ENCODE results near the gene MRPL38.

The MRPL38 gene

DNA sequence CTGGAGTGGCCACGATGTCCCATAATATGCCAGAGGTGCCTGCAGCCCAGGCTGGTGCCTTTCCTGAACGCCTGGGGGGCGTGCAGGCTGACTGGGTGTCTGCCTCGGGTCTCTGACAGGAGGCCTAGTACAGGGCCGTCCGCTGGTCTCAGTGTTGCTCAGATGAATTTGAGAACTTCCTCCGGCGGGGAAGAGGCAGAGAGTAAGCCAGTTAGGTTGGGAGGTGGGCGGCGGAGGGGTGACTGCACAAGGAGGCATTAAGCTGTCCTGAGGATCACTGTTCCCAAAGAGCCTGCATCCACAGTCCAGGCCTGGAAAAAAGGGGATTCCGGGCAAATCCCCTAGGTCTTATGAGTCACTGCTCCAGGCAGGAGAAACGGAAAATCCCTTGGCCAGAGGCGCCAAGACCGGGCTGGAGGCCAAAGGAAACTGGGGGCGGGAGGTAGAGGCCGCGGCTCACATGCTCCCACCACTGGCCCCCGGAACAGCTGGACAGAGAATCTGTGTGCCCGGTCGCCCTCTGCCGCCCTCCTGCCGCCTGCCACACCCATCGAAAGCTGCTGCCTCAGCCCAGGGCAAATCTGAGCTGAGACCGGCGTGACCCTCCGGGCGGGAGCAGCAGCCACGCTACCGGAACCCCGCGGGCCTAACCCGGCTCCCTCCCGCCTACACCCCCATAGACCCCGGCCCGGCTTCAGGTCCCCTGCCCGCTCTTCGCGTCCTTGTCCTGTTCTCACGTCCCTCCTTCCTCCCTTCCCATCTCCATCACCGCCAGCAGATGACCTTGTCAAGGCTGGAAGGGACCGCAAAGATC is 27.5 kb downstream of the MRPL38 start:
- Histone ChIP-seq H2BK15ac (ENCODE audit: low read length) (peak overlapping the region; percentile 75), H3K4me3 (ENCODE audit: low read length in 2 of 2) (peak overlapping the region; percentile 28 to 79), H3K27me3 (ENCODE audit: control insufficient read depth in 3 of 3, insufficient read depth in 3 of 3, low read depth in 1 of 3, low read length in 3 of 3) (peaks cover 14 to 83% (median 40%) of the 10 kb centered on the region in 3 experiments), H3K4me1 (ENCODE audit: control insufficient read depth in 2 of 2, insufficient read depth in 1 of 2, low read depth in 1 of 2, low read length in 2 of 2) (peaks cover 5 to 10% of the 10 kb centered on the region in 2 donors), H3K79me1 (ENCODE audit: low read depth, low read length) (no peaks in the 10 kb centered on the region), H4K91ac (ENCODE audit: low read depth, low read length, poor library complexity) (no peak overlapping the region), H2BK5ac (ENCODE audit: low read length) (peak overlapping the region; percentile 48), H4K8ac (ENCODE audit: low read depth, low read length) (no peak overlapping the region), H2BK120ac (ENCODE audit: low read depth, low read length) (peak overlapping the region; percentile 42), H3K4ac (ENCODE audit: low read length) (no peak overlapping the region), H3K27ac (replicated peaks; ENCODE audit: low read length) (no peak overlapping the region), H3K9me3 (replicated peaks in 1 of 2; ENCODE audit: control insufficient read depth in 2 of 2, insufficient read depth in 1 of 2, low read depth in 1 of 2, low read length in 2 of 2) (no peaks in the 10 kb centered on the region), H3K36me3 (replicated peaks in 1 of 2; ENCODE audit: control insufficient read depth in 2 of 2, insufficient read depth in 2 of 2, low read length in 2 of 2) (no peaks in the 10 kb centered on the region), H2AK5ac (ENCODE audit: low read depth, low read length) (peak overlapping the region; percentile 99), H3K18ac (ENCODE audit: low read length) (peak overlapping the region; percentile 80), H2BK12ac (ENCODE audit: low read length) (peak overlapping the region; percentile 99), H3K23ac (ENCODE audit: low read depth, low read length, poor library complexity) (peak overlapping the region; percentile 89), H2AFZ (ENCODE audit: low read length) (peak overlapping the region; percentile 91), H3K14ac (ENCODE audit: low read length) (no peak overlapping the region), H3K4me2 (ENCODE audit: insufficient read depth, low read length, poor library complexity, severe bottlenecking) (peak overlapping the region; percentile 96), H3K9ac (ENCODE audit: low read depth, low read length, poor library complexity) (peak overlapping the region; percentile 71)
- DNase-seq (ENCODE audit: low spot score): no peak
- WGBS, 2 donors (ENCODE audit: extremely low coverage in 2 of 2, insufficient read length in 2 of 2, insufficient replicate concordance in 1 of 2): no CpG with 5 or more reads among the region's 41 CpGs

DNA sequence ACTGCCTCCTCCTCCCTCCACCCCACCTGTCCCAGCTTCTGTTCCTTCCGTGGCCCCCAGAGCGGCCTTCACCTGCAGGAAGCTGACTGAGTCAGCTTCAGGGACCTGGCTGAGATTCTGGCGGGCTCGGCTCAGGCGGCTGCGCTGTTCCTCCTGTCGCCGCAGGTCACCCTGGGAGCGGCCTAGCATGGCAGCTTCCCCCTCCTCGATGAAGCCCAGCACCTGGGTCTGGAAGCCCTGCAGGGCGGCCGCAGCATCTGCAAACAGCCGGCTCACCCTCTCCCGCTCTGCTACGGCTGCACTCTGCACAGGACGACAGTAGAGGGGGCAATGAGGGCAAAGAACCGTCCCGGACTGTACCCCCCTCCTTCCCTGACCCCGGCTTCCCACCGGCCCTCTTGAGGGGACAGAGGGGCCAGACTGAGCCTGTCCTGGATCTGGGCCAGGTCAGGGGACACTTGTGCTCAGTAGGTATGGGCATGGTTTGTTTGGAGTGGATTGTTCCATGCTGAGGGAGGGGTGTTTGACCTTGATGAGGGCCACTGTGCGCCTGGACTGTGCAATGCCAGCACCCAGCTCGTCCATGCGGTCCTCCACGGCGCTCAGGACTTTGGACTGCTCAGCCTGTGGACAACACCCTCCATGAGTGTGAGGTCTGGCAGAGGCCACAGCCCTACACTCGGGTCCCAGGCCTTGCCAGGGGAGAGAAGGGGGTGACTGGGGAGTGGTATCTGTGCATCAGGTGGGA is 28.3 kb downstream of the MRPL38 start:
- Histone ChIP-seq H2BK5ac (ENCODE audit: low read length) (peak overlapping the region; percentile 48), H2AFZ (ENCODE audit: low read length) (peak overlapping the region; percentile 91), H3K4me1 (ENCODE audit: control insufficient read depth in 2 of 2, insufficient read depth in 1 of 2, low read depth in 1 of 2, low read length in 2 of 2) (peaks cover 5 to 10% of the 10 kb centered on the region in 2 donors), H3K4me2 (ENCODE audit: insufficient read depth, low read length, poor library complexity, severe bottlenecking) (no peak overlapping the region), H4K91ac (ENCODE audit: low read depth, low read length, poor library complexity) (no peak overlapping the region), H2BK12ac (ENCODE audit: low read length) (peak overlapping the region; percentile 99), H3K79me1 (ENCODE audit: low read depth, low read length) (no peaks in the 10 kb centered on the region), H3K4me3 (ENCODE audit: low read length in 2 of 2) (peak overlapping the region in 1 of 2 donors; percentile 38), H3K9ac (ENCODE audit: low read depth, low read length, poor library complexity) (peak overlapping the region; percentile 81), H4K8ac (ENCODE audit: low read depth, low read length) (peak overlapping the region; percentile 19), H2AK5ac (ENCODE audit: low read depth, low read length) (peak overlapping the region; percentile 99), H3K23ac (ENCODE audit: low read depth, low read length, poor library complexity) (peak overlapping the region; percentile 89), H3K18ac (ENCODE audit: low read length) (peak overlapping the region; percentile 89), H2BK120ac (ENCODE audit: low read depth, low read length) (peak overlapping the region; percentile 61), H3K14ac (ENCODE audit: low read length) (peak overlapping the region; percentile 38), H3K9me3 (replicated peaks in 1 of 2; ENCODE audit: control insufficient read depth in 2 of 2, insufficient read depth in 1 of 2, low read depth in 1 of 2, low read length in 2 of 2) (no peaks in the 10 kb centered on the region), H3K27ac (replicated peaks; ENCODE audit: low read length) (no peak overlapping the region), H2BK15ac (ENCODE audit: low read length) (peak overlapping the region; percentile 75), H3K27me3 (ENCODE audit: control insufficient read depth in 3 of 3, insufficient read depth in 3 of 3, low read depth in 1 of 3, low read length in 3 of 3) (peaks cover 14 to 76% (median 40%) of the 10 kb centered on the region in 3 experiments), H3K4ac (ENCODE audit: low read length) (peak overlapping the region; percentile 84), H3K36me3 (replicated peaks in 1 of 2; ENCODE audit: control insufficient read depth in 2 of 2, insufficient read depth in 2 of 2, low read length in 2 of 2) (no peaks in the 10 kb centered on the region)
- DNase-seq (ENCODE audit: low spot score): no peak
- WGBS, 2 donors (ENCODE audit: extremely low coverage in 2 of 2, insufficient read length in 2 of 2, insufficient replicate concordance in 1 of 2): no CpG with 5 or more reads among the region's 26 CpGs

DNA sequence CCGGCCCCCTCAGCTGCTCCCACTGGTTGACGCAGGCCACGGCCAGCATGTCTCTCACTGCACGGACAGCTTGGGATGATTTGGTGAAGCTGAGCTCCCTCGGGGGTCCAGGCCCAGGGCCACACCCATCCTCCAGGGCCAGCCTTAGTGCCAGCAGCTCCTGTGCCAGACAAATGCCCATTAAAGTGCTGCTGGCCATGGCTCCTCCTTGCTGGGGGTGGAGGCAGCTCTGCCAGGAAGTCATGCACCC is 28.8 kb downstream of the MRPL38 start:
- H2BK120ac ChIP-seq (ENCODE audit: low read depth, low read length): no peak overlapping the region
- no peak overlapping the region for H3K27ac ChIP-seq (replicated peaks; ENCODE audit: low read length)
- peaks cover 5 to 10% of the 10 kb centered on the region in 2 donors for H3K4me1 ChIP-seq (ENCODE audit: control insufficient read depth in 2 of 2, insufficient read depth in 1 of 2, low read depth in 1 of 2, low read length in 2 of 2)
- peak overlapping the region; percentile 75 for H2BK15ac ChIP-seq (ENCODE audit: low read length)
- peak overlapping the region; percentile 19 for H4K8ac ChIP-seq (ENCODE audit: low read depth, low read length)
- WGBS, 2 donors (ENCODE audit: extremely low coverage in 2 of 2, insufficient read length in 2 of 2, insufficient replicate concordance in 1 of 2): no CpG with 5 or more reads among the region's 5 CpGs
- no peaks in the 10 kb centered on the region for H3K79me1 ChIP-seq (ENCODE audit: low read depth, low read length)
- no peak overlapping the region for H3K4me2 ChIP-seq (ENCODE audit: insufficient read depth, low read length, poor library complexity, severe bottlenecking)
- H3K27me3 ChIP-seq (ENCODE audit: control insufficient read depth in 3 of 3, insufficient read depth in 3 of 3, low read depth in 1 of 3, low read length in 3 of 3): peaks cover 14 to 72% (median 40%) of the 10 kb centered on the region in 3 experiments
- H3K4me3 ChIP-seq (ENCODE audit: low read length in 2 of 2): peak overlapping the region in 1 of 2 donors; percentile 38
- peak overlapping the region; percentile 89 for H3K23ac ChIP-seq (ENCODE audit: low read depth, low read length, poor library complexity)
- H3K4ac ChIP-seq (ENCODE audit: low read length): no peak overlapping the region
- peak overlapping the region; percentile 89 for H3K18ac ChIP-seq (ENCODE audit: low read length)
- peak overlapping the region; percentile 81 for H3K9ac ChIP-seq (ENCODE audit: low read depth, low read length, poor library complexity)
- H2AK5ac ChIP-seq (ENCODE audit: low read depth, low read length): peak overlapping the region; percentile 99
- no peak for DNase-seq (ENCODE audit: low spot score)
- no peaks in the 10 kb centered on the region for H3K36me3 ChIP-seq (replicated peaks in 1 of 2; ENCODE audit: control insufficient read depth in 2 of 2, insufficient read depth in 2 of 2, low read length in 2 of 2)
- H2BK12ac ChIP-seq (ENCODE audit: low read length): peak overlapping the region; percentile 22
- H4K91ac ChIP-seq (ENCODE audit: low read depth, low read length, poor library complexity): no peak overlapping the region
- H2AFZ ChIP-seq (ENCODE audit: low read length): no peak overlapping the region
- no peaks in the 10 kb centered on the region for H3K9me3 ChIP-seq (replicated peaks in 1 of 2; ENCODE audit: control insufficient read depth in 2 of 2, insufficient read depth in 1 of 2, low read depth in 1 of 2, low read length in 2 of 2)
- peak overlapping the region; percentile 48 for H2BK5ac ChIP-seq (ENCODE audit: low read length)
- H3K14ac ChIP-seq (ENCODE audit: low read length): peak overlapping the region; percentile 14

Measured in neuronal stem cell (in vitro differentiated cells).